ENCODE results near the gene STK31. TPM values are rescaled to one million over a fixed set of nuclear protein-coding genes. Genes with fewer than 3 reads are reported as not detected.

Gene STK31
- total RNA-seq (2022; extraction: Qiagen RNA extraction; ENCODE audit: low read depth), result 0.39 to 1.1 TPM (median 0.66 TPM) in 5 replicates

DNA sequence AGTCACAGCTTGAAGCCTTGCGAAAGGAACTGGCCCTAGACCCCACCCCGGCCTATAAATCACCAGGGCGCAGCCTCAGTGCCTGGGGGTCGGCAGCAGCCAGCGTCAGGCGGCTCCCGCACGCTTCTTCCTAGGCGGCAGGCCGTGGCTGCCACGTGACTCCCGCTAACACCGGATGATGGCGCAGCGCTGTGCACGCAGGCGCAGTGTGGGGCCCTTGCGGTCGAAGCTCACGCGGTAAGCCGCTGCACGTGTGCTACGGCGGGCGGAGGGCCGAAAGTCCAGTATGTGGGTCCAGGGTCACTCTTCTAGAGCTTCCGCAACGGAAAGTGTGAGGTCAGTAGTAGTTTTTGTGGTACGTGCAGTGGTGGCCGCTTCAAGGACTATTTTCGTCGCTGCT lies at the start of gene STK31:
Gene STK31, plus strand, starts transcription at position 220 of the 400 bp plus-strand sequence. Its CDS starts 67 bp downstream, at position 287.

DNA sequence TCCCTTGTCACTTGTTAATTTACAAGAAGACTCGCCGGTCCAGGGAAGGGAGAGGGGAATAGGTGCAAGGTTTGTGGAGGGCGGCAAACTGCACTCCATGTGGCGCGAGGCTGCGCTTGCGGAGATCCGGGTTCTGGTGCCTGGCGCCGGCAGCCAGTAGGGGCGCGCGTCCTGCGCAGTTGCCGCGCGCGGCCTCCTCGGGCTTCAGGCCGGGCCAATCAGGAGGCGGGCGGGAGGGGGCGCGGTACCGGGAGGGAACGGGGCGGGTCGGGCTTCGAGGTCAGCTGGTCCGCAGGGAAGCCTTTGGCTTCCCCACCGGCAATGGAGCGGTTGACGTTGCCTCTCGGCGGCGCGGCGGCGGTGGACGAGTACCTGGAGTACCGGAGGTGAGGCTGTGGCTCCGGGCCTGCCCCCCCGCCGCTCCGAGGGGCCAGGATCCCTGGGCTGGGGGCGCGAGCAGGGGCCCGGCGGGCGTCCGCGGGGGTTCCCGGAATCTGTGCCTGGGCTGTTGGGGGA lies 30.1 kb upstream of the STK31 start, which contains the start of gene FAM221A:
Gene FAM221A, plus strand, starts transcription at position 302 of the 516 bp plus-strand sequence. Its CDS starts 20 bp downstream, at position 322.

Other genes with a start within 250 kb of the STK31 start
- 22.2 to 31.3 TPM (median 28.9 TPM) in 5 replicates for gene IGF2BP3, start 239.7 kb upstream of the STK31 start, total RNA-seq (2022; extraction: Qiagen RNA extraction; ENCODE audit: low read depth)
- gene TRA2A, start 178.2 kb upstream of the STK31 start, total RNA-seq (2022; extraction: Qiagen RNA extraction; ENCODE audit: low read depth), result 66.4 to 78.6 TPM (median 74.4 TPM) in 5 replicates
- 2.2 to 3.9 TPM (median 3.6 TPM) in 5 replicates for gene CCDC126, start 112.8 kb upstream of the STK31 start, total RNA-seq (2022; extraction: Qiagen RNA extraction; ENCODE audit: low read depth)
- gene FAM221A, start 30.0 kb upstream of the STK31 start, total RNA-seq (2022; extraction: Qiagen RNA extraction; ENCODE audit: low read depth), result 0.28 to 0.53 TPM (median 0.39 TPM) in 4 of 5 replicates, not detected in the other